SK-N-SH treated with all-trans-retinoic acid at 6 μM for 48 hours (cell line): ENCODE data around the gene HECTD4.

Experiments used
- ATAC-seq: fragments of 200-7000 bp; cut with Tn5 transposase; 3 replicates; pipeline ENCODE4 v1.9.1; 2020; ENCODE audit warnings: mild to moderate bottlenecking, moderate library complexity
- ARNTL ChIP-seq: fragments of 450-650 bp; formaldehyde crosslinking; IDR thresholded peaks from 2 replicates; pipeline ENCODE4 v1.5.0; 2020; ENCODE audit warnings: low read depth, mild to moderate bottlenecking, moderate library complexity, borderline replicate concordance
- BACH2 ChIP-seq: fragments of 250-450 bp; sonication (Bioruptor Pico); IDR thresholded peaks from 2 replicates; pipeline ENCODE4 v1.9.0; 2021; ENCODE audit warnings: mild to moderate bottlenecking, borderline replicate concordance
- CSDC2 ChIP-seq: fragments of 250-450 bp; sonication (Bioruptor Pico); IDR thresholded peaks from 2 replicates; pipeline ENCODE4 v1.5.0; 2020; ENCODE audit warnings: mild to moderate bottlenecking, moderate library complexity
- ESRRG ChIP-seq: fragments of 250-450 bp; sonication (Bioruptor Pico); IDR thresholded peaks from 2 replicates; pipeline ENCODE4 v1.6.1; 2021; ENCODE audit warnings: mild to moderate bottlenecking
- ISL1 ChIP-seq: fragments of 250-450 bp; sonication (Bioruptor Pico); IDR thresholded peaks from 2 replicates; pipeline ENCODE4 v2.1.2; 2022; ENCODE audit warnings: mild to moderate bottlenecking, moderate library complexity
- OSR1 ChIP-seq: fragments of 250-450 bp; sonication (Bioruptor Pico); IDR thresholded peaks from 2 replicates; pipeline ENCODE4 v1.8.0; 2022; ENCODE audit warnings: moderate library complexity, mild to moderate bottlenecking, inconsistent platforms
- PPARA ChIP-seq: fragments of 250-450 bp; sonication (Bioruptor Pico); IDR thresholded peaks from 2 replicates; pipeline ENCODE4 v1.5.0; 2020; ENCODE audit warnings: mild to moderate bottlenecking, borderline replicate concordance
- SNAI2 ChIP-seq: fragments of 250-450 bp; sonication (Bioruptor Pico); IDR thresholded peaks from 2 replicates; pipeline ENCODE4 v1.5.0; 2020; ENCODE audit warnings: mild to moderate bottlenecking, moderate library complexity
- TCF4 ChIP-seq: fragments of 250-450 bp; sonication (Bioruptor Pico); IDR thresholded peaks from 2 replicates; pipeline ENCODE4 v1.8.0; 2021; ENCODE audit warnings: mild to moderate bottlenecking, moderate library complexity, borderline replicate concordance
- TOX ChIP-seq: fragments of 250-450 bp; sonication (Bioruptor Pico); IDR thresholded peaks from 2 replicates; pipeline ENCODE4 v1.8.0; 2021; ENCODE audit warnings: mild to moderate bottlenecking, moderate library complexity, borderline replicate concordance
- ZC3H10 ChIP-seq: fragments of 250-450 bp; sonication (Bioruptor Pico); IDR thresholded peaks from 2 replicates; pipeline ENCODE4 v1.5.1; 2021; ENCODE audit warnings: mild to moderate bottlenecking, moderate library complexity
- ZFP30 ChIP-seq: fragments of 450-650 bp; formaldehyde crosslinking; IDR thresholded peaks from 2 replicates; pipeline ENCODE4 v1.5.0; 2022; ENCODE audit warnings: mild to moderate bottlenecking, moderate library complexity
- ZNF565 ChIP-seq: fragments of 450-650 bp; formaldehyde crosslinking; conservative IDR thresholded peaks from 2 replicates; pipeline ENCODE4 v1.5.0; 2020; ENCODE audit warnings: low read depth, mild to moderate bottlenecking, moderate library complexity
- ZNF70 ChIP-seq: fragments of 450-650 bp; formaldehyde crosslinking; IDR thresholded peaks from 2 replicates; pipeline ENCODE4 v1.5.0; 2020; ENCODE audit warnings: mild to moderate bottlenecking, moderate library complexity
- TF ChIP-seq, protein P1 (sequence below): fragments of 250-450 bp; sonication (Bioruptor Pico); IDR thresholded peaks from 2 replicates; pipeline ENCODE4 v1.5.0; 2020; ENCODE audit warnings: mild to moderate bottlenecking, moderate library complexity
- TF ChIP-seq, protein P2 (sequence below): fragments of 250-450 bp; sonication (Bioruptor Pico); IDR thresholded peaks from 2 replicates; pipeline ENCODE4 v1.5.1; 2021; ENCODE audit warnings: mild to moderate bottlenecking, moderate library complexity
- TF ChIP-seq, protein P3 (sequence below): fragments of 250-450 bp; sonication (Bioruptor Pico); IDR thresholded peaks from 2 replicates; pipeline ENCODE4 v1.5.1; 2020; ENCODE audit warnings: low read depth, mild to moderate bottlenecking, moderate library complexity
- TF ChIP-seq, protein P4 (sequence below): fragments of 250-450 bp; sonication (Bioruptor Pico); IDR thresholded peaks from 2 replicates; pipeline ENCODE4 v1.8.0; 2020; ENCODE audit warnings: mild to moderate bottlenecking, moderate library complexity, borderline replicate concordance
- TF ChIP-seq, protein P5 (sequence below): fragments of 250-450 bp; sonication (Bioruptor Pico); IDR thresholded peaks from 2 replicates; pipeline ENCODE4 v1.8.0; 2021; ENCODE audit warnings: low read depth, mild to moderate bottlenecking, moderate library complexity, borderline replicate concordance

HECTD4 gene

DNA sequence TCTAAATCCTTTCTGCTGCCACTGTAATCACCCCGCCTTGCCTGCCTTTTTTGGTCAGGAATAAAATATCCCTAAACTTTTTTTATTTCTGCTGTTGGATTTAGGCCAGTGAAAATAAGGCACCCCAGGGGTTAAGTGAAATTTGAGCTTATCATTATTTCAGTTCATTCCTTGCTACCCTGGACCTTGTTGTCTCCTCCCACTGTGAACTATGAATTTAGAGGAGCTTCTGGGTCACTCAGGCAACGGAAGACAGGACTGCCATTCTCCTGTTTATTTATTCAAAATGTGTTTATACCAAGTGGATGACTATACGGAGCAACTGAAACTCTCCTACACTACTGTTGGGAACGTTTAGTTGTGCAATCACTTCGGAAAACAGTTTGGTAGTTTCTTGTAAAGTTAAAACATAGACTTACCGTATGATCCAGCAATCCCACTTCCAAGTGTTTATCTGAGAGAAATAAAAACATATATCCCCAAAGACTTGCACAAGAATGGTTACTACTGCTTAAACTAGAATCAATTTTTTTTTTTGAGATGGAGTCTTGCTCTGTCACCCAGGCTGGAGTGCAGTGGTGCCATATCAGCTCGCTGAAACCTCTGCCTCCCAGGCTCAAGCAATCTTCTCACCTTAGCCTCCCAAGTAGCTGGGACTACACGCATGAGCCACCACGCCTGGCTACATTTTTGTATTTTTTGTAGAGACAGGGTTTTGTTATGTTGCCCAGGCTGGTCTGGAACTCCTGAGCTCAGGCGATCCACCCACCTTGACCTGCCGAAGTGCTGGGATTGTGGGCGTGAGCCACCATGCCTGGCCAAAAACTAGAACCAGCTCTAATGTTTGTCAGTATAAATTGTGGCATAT, 259.2 kb downstream of the HECTD4 start (continued):
- TF ChIP-seq, protein P1, sequence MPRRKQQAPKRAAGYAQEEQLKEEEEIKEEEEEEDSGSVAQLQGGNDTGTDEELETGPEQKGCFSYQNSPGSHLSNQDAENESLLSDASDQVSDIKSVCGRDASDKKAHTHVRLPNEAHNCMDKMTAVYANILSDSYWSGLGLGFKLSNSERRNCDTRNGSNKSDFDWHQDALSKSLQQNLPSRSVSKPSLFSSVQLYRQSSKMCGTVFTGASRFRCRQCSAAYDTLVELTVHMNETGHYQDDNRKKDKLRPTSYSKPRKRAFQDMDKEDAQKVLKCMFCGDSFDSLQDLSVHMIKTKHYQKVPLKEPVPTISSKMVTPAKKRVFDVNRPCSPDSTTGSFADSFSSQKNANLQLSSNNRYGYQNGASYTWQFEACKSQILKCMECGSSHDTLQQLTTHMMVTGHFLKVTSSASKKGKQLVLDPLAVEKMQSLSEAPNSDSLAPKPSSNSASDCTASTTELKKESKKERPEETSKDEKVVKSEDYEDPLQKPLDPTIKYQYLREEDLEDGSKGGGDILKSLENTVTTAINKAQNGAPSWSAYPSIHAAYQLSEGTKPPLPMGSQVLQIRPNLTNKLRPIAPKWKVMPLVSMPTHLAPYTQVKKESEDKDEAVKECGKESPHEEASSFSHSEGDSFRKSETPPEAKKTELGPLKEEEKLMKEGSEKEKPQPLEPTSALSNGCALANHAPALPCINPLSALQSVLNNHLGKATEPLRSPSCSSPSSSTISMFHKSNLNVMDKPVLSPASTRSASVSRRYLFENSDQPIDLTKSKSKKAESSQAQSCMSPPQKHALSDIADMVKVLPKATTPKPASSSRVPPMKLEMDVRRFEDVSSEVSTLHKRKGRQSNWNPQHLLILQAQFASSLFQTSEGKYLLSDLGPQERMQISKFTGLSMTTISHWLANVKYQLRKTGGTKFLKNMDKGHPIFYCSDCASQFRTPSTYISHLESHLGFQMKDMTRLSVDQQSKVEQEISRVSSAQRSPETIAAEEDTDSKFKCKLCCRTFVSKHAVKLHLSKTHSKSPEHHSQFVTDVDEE (CRISPR knock-in tag) = no peak
- TF ChIP-seq ZNF565 (CRISPR knock-in tag) (no peak), SNAI2 (CRISPR knock-in tag) (no peak), PPARA (CRISPR knock-in tag) (no peak), ZC3H10 (no peak), TOX (no peak), CSDC2 (CRISPR knock-in tag) (no peak)
- TF ChIP-seq, protein P2, sequence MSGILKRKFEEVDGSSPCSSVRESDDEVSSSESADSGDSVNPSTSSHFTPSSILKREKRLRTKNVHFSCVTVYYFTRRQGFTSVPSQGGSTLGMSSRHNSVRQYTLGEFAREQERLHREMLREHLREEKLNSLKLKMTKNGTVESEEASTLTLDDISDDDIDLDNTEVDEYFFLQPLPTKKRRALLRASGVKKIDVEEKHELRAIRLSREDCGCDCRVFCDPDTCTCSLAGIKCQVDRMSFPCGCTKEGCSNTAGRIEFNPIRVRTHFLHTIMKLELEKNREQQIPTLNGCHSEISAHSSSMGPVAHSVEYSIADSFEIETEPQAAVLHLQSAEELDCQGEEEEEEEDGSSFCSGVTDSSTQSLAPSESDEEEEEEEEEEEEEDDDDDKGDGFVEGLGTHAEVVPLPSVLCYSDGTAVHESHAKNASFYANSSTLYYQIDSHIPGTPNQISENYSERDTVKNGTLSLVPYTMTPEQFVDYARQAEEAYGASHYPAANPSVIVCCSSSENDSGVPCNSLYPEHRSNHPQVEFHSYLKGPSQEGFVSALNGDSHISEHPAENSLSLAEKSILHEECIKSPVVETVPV (CRISPR knock-in tag) = no peak
- TF ChIP-seq, all 23 proteins: peak for 0

DNA sequence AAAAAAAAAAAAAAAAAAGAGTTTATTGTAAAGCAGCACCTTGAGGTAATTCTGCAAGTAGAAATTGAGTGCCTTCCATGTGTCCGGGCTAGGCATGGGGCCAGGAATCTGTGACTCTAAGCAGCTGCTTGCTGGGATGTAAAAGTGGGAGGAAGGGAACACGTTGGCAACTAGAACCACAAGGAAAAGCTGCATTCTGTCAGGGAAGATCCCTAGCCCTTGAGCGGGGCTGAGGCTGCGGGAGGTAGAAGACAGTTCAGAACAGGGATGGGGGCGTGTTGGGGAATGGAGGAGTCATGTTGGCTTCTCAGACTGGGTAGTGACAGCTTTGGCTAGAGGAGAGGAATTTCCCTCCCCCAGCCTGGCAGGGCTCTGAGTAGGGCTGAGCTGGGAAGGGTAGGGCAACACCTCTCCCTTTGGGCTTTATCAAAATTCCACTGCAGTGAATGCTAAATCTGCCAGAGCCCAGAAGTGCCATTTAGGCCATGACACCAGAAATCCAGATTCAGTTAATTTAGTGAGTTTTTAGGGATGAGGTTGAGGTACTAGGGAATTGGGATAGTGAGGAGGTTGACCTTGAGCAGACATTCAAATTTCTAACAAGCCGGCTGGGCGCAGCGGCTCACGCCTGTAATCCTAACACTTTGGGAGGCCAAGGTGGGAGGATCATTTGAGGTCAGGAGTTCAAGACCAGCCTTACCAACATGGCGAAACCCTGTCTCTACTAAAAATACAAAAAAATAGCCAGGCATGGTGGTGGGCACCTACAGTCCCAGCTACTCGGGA, 260.3 kb downstream of the HECTD4 start:
- peak; percentile 3; the same call in 2 of the 3 replicates for ATAC-seq
- no peak for TF ChIP-seq BACH2 (CRISPR knock-in tag)
- no peak for TF ChIP-seq ESRRG (CRISPR knock-in tag)
- TF ChIP-seq ISL1 (CRISPR knock-in tag) = no peak
- TF ChIP-seq, protein P3, sequence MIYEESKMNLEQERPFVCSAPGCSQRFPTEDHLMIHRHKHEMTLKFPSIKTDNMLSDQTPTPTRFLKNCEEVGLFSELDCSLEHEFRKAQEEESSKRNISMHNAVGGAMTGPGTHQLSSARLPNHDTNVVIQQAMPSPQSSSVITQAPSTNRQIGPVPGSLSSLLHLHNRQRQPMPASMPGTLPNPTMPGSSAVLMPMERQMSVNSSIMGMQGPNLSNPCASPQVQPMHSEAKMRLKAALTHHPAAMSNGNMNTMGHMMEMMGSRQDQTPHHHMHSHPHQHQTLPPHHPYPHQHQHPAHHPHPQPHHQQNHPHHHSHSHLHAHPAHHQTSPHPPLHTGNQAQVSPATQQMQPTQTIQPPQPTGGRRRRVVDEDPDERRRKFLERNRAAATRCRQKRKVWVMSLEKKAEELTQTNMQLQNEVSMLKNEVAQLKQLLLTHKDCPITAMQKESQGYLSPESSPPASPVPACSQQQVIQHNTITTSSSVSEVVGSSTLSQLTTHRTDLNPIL (CRISPR knock-in tag) = no peak
- no peak for TF ChIP-seq ZNF70
- TF ChIP-seq, protein P4, sequence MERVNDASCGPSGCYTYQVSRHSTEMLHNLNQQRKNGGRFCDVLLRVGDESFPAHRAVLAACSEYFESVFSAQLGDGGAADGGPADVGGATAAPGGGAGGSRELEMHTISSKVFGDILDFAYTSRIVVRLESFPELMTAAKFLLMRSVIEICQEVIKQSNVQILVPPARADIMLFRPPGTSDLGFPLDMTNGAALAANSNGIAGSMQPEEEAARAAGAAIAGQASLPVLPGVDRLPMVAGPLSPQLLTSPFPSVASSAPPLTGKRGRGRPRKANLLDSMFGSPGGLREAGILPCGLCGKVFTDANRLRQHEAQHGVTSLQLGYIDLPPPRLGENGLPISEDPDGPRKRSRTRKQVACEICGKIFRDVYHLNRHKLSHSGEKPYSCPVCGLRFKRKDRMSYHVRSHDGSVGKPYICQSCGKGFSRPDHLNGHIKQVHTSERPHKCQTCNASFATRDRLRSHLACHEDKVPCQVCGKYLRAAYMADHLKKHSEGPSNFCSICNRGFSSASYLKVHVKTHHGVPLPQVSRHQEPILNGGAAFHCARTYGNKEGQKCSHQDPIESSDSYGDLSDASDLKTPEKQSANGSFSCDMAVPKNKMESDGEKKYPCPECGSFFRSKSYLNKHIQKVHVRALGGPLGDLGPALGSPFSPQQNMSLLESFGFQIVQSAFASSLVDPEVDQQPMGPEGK = no peak
- no peak for TF ChIP-seq PPARA (CRISPR knock-in tag)
- TF ChIP-seq TOX = no peak
- TF ChIP-seq, all 23 proteins: peak for 0

DNA sequence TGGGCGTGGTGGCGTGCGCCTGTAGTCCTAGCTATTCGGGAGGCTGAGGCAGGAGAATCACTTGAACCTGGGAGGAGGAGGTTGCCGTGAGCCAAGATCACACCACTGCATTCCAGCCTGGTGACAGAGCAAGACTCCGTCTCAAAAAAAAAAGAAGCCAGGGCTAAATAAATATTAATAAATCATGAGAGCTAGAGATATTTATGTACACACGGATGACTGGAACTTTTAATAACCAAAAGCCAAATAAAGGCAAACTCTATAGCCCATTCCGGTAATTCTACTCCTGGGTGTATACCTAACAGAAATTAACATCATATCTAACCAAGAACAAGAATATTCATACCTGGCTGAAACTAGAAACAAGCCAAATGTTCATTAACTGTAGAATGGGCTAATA, 264.5 kb downstream of the HECTD4 start:
- no peak for ATAC-seq
- TF ChIP-seq OSR1 = no peak
- TF ChIP-seq ARNTL = no peak
- no peak for TF ChIP-seq BACH2 (CRISPR knock-in tag)
- TF ChIP-seq ZFP30 (CRISPR knock-in tag) = no peak
- no peak for TF ChIP-seq ESRRG (CRISPR knock-in tag)
- TF ChIP-seq, protein P3 (CRISPR knock-in tag) = no peak
- no peak for TF ChIP-seq TCF4 (CRISPR knock-in tag)
- TF ChIP-seq, protein P5, sequence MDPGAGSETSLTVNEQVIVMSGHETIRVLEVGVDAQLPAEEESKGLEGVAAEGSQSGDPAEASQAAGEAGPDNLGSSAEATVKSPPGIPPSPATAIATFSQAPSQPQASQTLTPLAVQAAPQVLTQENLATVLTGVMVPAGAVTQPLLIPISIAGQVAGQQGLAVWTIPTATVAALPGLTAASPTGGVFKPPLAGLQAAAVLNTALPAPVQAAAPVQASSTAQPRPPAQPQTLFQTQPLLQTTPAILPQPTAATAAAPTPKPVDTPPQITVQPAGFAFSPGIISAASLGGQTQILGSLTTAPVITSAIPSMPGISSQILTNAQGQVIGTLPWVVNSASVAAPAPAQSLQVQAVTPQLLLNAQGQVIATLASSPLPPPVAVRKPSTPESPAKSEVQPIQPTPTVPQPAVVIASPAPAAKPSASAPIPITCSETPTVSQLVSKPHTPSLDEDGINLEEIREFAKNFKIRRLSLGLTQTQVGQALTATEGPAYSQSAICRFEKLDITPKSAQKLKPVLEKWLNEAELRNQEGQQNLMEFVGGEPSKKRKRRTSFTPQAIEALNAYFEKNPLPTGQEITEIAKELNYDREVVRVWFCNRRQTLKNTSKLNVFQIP (CRISPR knock-in tag) = no peak
- no peak for TF ChIP-seq ZNF565 (CRISPR knock-in tag)
- no peak for TF ChIP-seq SNAI2 (CRISPR knock-in tag)
